Activated T-cell treated with anti-CD3 and anti-CD28 coated beads for 24 hours (primary cell): Measurements from ENCODE around the gene DUOXA1.
"Not testable (repeated sequence)": the region's sequence is repeated elsewhere in the genome, so short reads cannot be mapped to it uniquely, and the experiment has no call there.

ENCODE experiments used
- DNase-seq: peaks from one replicate; pipeline ENCODE4 v3.0.0-alpha.2; 2020; ENCODE audit warnings: low read depth

DUOXA1 gene

GRCh38 chr15:45089712-45090373 is 39.8 kb downstream of the DUOXA1 start:
- no peak for DNase-seq

- no peak for DNase-seq
Measured at GRCh38 chr15:45088801-45089711, 40.6 kb downstream of the DUOXA1 start.

DNA sequence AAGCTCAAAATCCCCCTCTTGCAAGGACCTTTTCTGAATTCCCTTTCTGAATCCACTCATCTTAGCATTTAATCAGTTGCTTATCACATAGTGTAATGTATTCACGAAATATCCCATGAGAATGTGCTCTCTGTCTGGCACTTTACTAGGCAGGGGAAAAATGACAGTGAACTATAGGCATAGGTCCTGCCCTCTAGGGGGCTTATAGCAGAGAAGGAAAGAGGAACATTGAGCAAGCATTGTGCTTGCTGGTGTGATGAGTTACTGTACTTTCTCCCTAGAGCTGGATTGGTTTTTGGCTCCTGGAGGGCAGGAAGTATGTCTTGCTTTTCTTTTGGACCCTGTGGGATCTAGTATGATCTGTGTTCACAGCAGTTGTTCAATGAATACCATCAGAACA is 42.2 kb downstream of the DUOXA1 start:
- no peak for DNase-seq

- DNase-seq: no peak
Measured at GRCh38 chr15:45084163-45084562, 45.5 kb downstream of the DUOXA1 start.

GRCh38 chr15:45083223-45083622 is 46.5 kb downstream of the DUOXA1 start:
- DNase-seq: no peak

- not testable (repeated sequence) for DNase-seq
Measured at GRCh38 chr15:45082412-45082811, 47.3 kb downstream of the DUOXA1 start.

- DNase-seq: not testable (repeated sequence)
Measured at GRCh38 chr15:45080593-45080992, 49.1 kb downstream of the DUOXA1 start.

DNA sequence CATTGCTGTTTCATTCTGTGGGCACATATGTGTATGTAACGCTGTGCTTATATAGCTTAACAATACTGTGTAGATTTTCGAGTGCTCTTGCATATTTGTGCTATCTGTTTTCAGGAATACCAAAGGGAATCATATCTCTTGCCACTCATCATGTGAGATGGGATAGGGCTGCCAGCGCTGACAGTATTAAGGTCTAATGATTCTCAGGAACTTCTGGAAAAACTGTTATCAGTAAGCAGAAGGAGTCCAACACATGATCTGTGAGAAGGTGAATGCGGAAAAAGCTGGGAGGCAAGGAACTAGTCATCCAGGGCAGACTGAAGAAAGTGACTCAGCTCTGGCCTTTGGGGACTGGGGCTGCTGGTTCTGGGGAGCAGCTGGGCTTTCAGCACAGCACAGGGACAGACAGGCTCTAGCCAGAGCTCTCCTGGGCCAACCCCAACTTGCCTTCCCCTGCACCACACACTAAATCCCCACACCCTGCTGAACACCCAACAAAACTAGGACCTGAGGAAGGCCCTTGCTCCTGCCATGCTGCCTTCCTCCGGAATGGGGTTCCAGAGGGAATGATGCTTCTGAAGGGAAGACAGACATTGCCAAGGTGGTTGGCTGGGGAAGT is 49.9 kb downstream of the DUOXA1 start:
- not testable (repeated sequence) for DNase-seq

- DNase-seq: not testable (repeated sequence)
Measured at GRCh38 chr15:45079201-45079600, 50.5 kb downstream of the DUOXA1 start.

DNA sequence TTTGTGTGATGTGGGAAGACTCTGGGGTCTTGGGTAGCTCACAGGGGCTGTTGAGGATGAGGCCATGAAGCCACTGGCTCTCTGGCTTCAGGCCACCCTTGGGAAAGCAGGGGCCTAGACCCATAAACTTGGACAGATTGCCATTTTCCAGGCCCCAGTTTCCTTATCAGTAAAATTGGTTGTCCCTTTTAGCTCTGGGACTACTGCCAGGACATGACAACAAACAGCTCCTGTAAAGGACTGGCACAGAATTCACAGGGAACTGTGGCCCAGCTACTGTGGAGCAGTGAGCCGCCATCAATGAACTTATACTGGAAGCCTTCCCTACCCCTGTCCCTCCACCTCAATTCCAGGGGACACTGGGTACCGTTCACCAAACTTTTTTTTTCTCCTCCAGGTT is 52.3 kb downstream of the DUOXA1 start:
- not testable (repeated sequence) for DNase-seq

DNA sequence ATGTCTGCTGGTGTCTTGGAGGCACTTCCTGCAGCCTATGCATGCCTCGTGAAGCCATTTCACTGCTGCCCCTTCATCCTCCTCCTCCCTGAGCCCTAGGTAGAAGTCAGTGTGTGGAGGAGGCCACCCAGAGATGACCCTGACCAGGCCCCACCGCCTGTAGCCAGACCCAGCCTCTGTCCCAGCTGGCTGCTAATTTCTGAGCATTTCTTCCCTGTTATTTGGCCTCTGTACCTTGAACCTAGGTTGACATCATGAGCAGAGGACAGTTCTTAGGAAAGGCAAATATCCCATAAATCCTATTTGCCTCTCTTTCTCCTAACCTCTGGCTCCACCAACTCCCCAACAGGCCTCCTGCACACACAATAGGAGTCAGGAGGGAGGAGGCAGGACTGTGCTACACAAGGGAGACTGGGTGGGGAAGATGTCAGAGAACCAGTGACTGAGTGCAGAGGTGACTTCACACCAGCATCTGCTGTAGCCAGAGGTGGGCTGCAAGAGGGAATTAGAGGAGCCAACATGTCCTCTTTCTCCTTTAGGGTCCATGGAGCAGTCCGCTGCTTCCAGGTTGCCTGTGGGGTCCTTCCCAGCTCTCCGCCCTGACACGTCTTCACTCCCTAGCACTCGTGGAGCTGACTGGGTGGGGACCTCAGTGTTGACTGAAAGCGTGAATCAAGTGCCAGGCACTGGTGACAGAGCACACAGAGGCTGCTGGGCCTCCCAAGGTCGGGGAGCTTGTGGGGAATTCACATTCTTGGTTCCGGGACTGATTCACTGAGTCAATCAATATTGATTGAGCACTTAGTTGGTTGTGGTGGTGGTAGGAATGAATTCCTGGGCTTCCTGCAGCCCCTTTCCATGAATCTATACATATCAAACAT is 54.0 kb downstream of the DUOXA1 start:
- not testable (repeated sequence) for DNase-seq

DNA sequence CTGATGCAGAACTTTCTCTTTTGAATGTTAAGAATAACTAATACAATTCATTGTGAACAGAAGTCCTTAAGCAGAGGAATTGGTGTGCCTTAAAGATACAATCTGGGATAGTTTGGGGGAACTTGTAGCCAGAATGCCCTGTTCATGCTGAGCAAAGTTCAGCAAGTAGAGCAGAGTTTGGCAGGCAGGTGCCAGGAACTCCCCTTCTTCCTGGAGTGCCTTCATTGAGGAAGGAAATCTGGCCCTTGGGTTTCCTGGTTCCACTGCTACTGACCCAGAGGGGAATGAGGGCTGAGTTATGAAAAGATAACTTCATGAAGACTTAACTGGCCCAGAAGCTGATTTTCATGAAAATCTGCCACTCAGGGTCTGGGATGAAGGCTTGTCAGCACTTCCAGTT is 56.1 kb downstream of the DUOXA1 start:
- not testable (repeated sequence) for DNase-seq

GRCh38 chr15:45069942-45070360 is 59.7 kb downstream of the DUOXA1 start:
- DNase-seq: not testable (repeated sequence)
